B cell (primary cell): ENCODE results near the gene RPL29. TPM values are rescaled to one million over a fixed set of nuclear protein-coding genes. Genes with fewer than 3 reads are reported as not detected.

Experiments used
- ATAC-seq: fragments of 200-7000 bp; cut with Tn5 transposase; one replicate; pipeline ENCODE4 v1.10.0; 2021; ENCODE audit warnings: low read depth, mild to moderate bottlenecking, moderate number of reproducible peaks, moderate library complexity
- CTCF ChIA-PET: fragments of 350-600 bp; sonication (Branson Sonifier 250); formaldehyde crosslinking; loops from one replicate; lab custom pipeline; 2021; ENCODE audit warnings: antibody characterized with exemption, inconsistent platforms; lab: Charles Lee
- POLR2A ChIA-PET: fragments of 350-600 bp; sonication (Branson Sonifier 250); formaldehyde crosslinking; loops from one replicate; lab custom pipeline; 2021; ENCODE audit warnings: antibody characterized with exemption; lab: Charles Lee
- DNase-seq: peaks from one replicate; pipeline ENCODE4 v3.0.0; 2013
- H2AFZ ChIP-seq: 2 replicates; pipeline ENCODE4 v1.6.1; 2012; ENCODE audit warnings: mild to moderate bottlenecking, low read depth, low read length; ENCODE audit not compliant: insufficient read depth, poor library complexity, severe bottlenecking
- H3K27ac ChIP-seq, 2 donors: 1 replicate in 1 of 2; 2 replicates in 1 of 2; pipeline ENCODE4 v1.5.1; 2012 to 2013; ENCODE audit warnings: low read length in 2 of 2, mild to moderate bottlenecking in 2 of 2, moderate library complexity in 1 of 2
- H3K27me3 ChIP-seq, 4 experiments: fragments of 200-600 bp in 1 of 4; sonication (generic) in 1 of 4; replicated peaks in 1 of 4; 1 replicate in 2 of 4; 2 replicates in 2 of 4; pipeline versions ENCODE4 v1.6.1 to v1.7.0; 2013 to 2016; ENCODE audit warnings: low read length in 3 of 4, mild to moderate bottlenecking in 2 of 4, mixed read lengths in 1 of 4, moderate library complexity in 1 of 4; ENCODE audit not compliant: insufficient read depth in 4 of 4, control insufficient read depth in 3 of 4; ENCODE audit errors: control extremely low read depth in 1 of 4
- H3K36me3 ChIP-seq, 2 experiments: replicated peaks in 1 of 2; 1 replicate in 1 of 2; 2 replicates in 1 of 2; pipeline versions ENCODE4 v1.6.1 to v1.7.1; 2013; ENCODE audit warnings: low read length in 1 of 2; ENCODE audit not compliant: insufficient read depth in 2 of 2, control insufficient read depth in 1 of 2; ENCODE audit errors: control extremely low read depth in 1 of 2, extremely low read depth in 1 of 2
- H3K4me1 ChIP-seq, 2 donors: fragments of 200-600 bp in 1 of 2; sonication (generic) in 1 of 2; 1 replicate in 1 of 2; 2 replicates in 1 of 2; pipeline versions ENCODE4 v1.5.1 to v1.6.1; 2013 to 2017; ENCODE audit warnings: low read length in 2 of 2; ENCODE audit not compliant: control insufficient read depth in 2 of 2, insufficient read depth in 2 of 2
- H3K4me2 ChIP-seq: replicated peaks from 2 replicates; pipeline ENCODE3; 2012; ENCODE audit warnings: mild to moderate bottlenecking, low read depth, low read length; ENCODE audit not compliant: poor library complexity, severe bottlenecking
- H3K4me3 ChIP-seq, 5 experiments: fragments of 200-600 bp in 1 of 5; sonication (generic) in 1 of 5; 1 replicate in 3 of 5; 2 replicates in 2 of 5; pipeline versions ENCODE4 v1.5.1 to v1.7.0; 2011 to 2016; ENCODE audit warnings: low read length in 4 of 5, mild to moderate bottlenecking in 4 of 5, low read depth in 2 of 5, control low read depth in 1 of 5, moderate library complexity in 1 of 5; ENCODE audit not compliant: insufficient read depth in 1 of 5; ENCODE audit errors: control extremely low read depth in 1 of 5, extremely low read depth in 1 of 5
- H3K79me2 ChIP-seq: fragments of 200-600 bp; sonication (generic); one replicate; pipeline ENCODE4 v1.6.0; 2016; ENCODE audit warnings: low read length; ENCODE audit not compliant: control insufficient read depth, insufficient read depth
- H3K9ac ChIP-seq: fragments of 200-600 bp; sonication (generic); 2 replicates; pipeline ENCODE4 v1.6.1; 2017; ENCODE audit warnings: mild to moderate bottlenecking, low read length, moderate library complexity
- H3K9me3 ChIP-seq, 3 donors: one replicate each; pipeline versions ENCODE4 v1.6.1 to v1.7.1; 2013; ENCODE audit warnings: low read length in 2 of 3; ENCODE audit not compliant: control insufficient read depth in 2 of 3, insufficient read depth in 1 of 3; ENCODE audit errors: control extremely low read depth in 1 of 3
- H4K20me1 ChIP-seq: 2 replicates; pipeline ENCODE4 v1.6.0; 2012; ENCODE audit warnings: mild to moderate bottlenecking, low read length; ENCODE audit not compliant: insufficient read depth, control insufficient read depth, poor library complexity, severe bottlenecking
- H3K27ac Mint-ChIP-seq: one replicate; pipeline ENCODE4 v1.8.0; 2021; ENCODE audit warnings: mixed read lengths
- H3K27me3 Mint-ChIP-seq: one replicate; pipeline ENCODE4 v1.8.0; 2021; ENCODE audit warnings: mixed read lengths
- H3K4me1 Mint-ChIP-seq: one replicate; pipeline ENCODE4 v1.8.0; 2021; ENCODE audit warnings: mixed read lengths
- H3K4me3 Mint-ChIP-seq: one replicate; pipeline ENCODE4 v1.8.0; 2021; ENCODE audit warnings: mixed read lengths
- H3K9me3 Mint-ChIP-seq: one replicate; pipeline ENCODE4 v1.8.0; 2022; ENCODE audit warnings: mixed read lengths; ENCODE audit not compliant: insufficient read depth
- EZH2 ChIP-seq: IDR thresholded peaks from 2 replicates; pipeline ENCODE4 v1.6.1; 2012; ENCODE audit warnings: borderline replicate concordance, low read depth, mild to moderate bottlenecking, moderate library complexity, low read length; ENCODE audit not compliant: insufficient read depth, poor library complexity, severe bottlenecking
- WGBS: methylation state at CpG from one replicate; pipeline ENCODE4 v1.1.5; 2013; ENCODE audit warnings: missing lambda C conversion rate; ENCODE audit not compliant: insufficient coverage; 5-methylcytosine and 5-hydroxymethylcytosine counted together
- intact Hi-C: fragments of 100-400 bp; cut with micrococcal nuclease; formaldehyde crosslinking; loops from one replicate; pipeline ENCODE4 v1.10.0; 2022
- polyA plus RNA-seq: library from polyadenylated mRNA; depleted of rRNA; stranded (reverse); fragments of >200 nt; gene quantifications from 2 replicates; pipeline ENCODE4 v1.2.3, GENCODE V29; 2012
- total RNA-seq, 2 donors: library from RNA; stranded (reverse); fragments of 120-200 nt in 1 of 2; gene quantifications; 1 replicate in 1 of 2; 2 replicates in 1 of 2; pipeline versions ENCODE4 v1.2.3 to v1.2.4, GENCODE V29; 2013 to 2022
- TF ChIP-seq, protein P1 (sequence below): fragments of 200-600 bp; IDR thresholded peaks from one replicate; pipeline ENCODE4 v1.8.0; 2022; ENCODE audit warnings: antibody characterized with exemption, mild to moderate bottlenecking

RPL29 gene
- total and polyA plus RNA-seq, 2 donors (not counting 1 experiment from before 2014, with no cell fraction given) = 1,552 to 3,787 TPM

GRCh38 chr3:51966016-51966415 is 29.7 kb downstream of the RPL29 start:
- Histone ChIP-seq H3K9me3 (no peaks in the 10 kb centered on the region), H3K27me3 (no peaks in the 10 kb centered on the region), H4K20me1 (no peaks in the 10 kb centered on the region), H3K4me2 (peak overlapping the region; percentile 99), H3K4me3 (no peak overlapping the region), H3K79me2 (peaks cover 4% of the 10 kb centered on the region), H3K36me3 (no peaks in the 10 kb centered on the region), H3K27ac (no peak overlapping the region), H3K9ac (no peak overlapping the region), H3K4me1 (peaks cover 6 to 20% of the 10 kb centered on the region in 2 donors), H2AFZ (no peak overlapping the region)
- ChIA-PET POLR2A (no interaction called here), CTCF (interaction anchor here (0.6 to 2.1 kb wide), 2 partner anchors 8 to 16 kb away, joined by 3 to 8 read pairs; partner anchors contain the start of gene ABHD14B)
- no peaks in the 10 kb centered on the region for H3K27me3 Mint-ChIP-seq
- H3K9me3 Mint-ChIP-seq = no peaks in the 10 kb centered on the region
- TF ChIP-seq, protein P1, sequence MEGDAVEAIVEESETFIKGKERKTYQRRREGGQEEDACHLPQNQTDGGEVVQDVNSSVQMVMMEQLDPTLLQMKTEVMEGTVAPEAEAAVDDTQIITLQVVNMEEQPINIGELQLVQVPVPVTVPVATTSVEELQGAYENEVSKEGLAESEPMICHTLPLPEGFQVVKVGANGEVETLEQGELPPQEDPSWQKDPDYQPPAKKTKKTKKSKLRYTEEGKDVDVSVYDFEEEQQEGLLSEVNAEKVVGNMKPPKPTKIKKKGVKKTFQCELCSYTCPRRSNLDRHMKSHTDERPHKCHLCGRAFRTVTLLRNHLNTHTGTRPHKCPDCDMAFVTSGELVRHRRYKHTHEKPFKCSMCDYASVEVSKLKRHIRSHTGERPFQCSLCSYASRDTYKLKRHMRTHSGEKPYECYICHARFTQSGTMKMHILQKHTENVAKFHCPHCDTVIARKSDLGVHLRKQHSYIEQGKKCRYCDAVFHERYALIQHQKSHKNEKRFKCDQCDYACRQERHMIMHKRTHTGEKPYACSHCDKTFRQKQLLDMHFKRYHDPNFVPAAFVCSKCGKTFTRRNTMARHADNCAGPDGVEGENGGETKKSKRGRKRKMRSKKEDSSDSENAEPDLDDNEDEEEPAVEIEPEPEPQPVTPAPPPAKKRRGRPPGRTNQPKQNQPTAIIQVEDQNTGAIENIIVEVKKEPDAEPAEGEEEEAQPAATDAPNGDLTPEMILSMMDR = no peak
- no peak for TF ChIP-seq EZH2
- H3K27ac Mint-ChIP-seq = no peak overlapping the region
- WGBS = 100% methylated on average over 1 of the region's 2 CpGs
- no peak for ATAC-seq
- intact Hi-C loops = no loop called here
- peaks cover 21% of the 10 kb centered on the region for H3K4me1 Mint-ChIP-seq
- DNase-seq = no peak
- peak overlapping the region; percentile 87 for H3K4me3 Mint-ChIP-seq

DNA sequence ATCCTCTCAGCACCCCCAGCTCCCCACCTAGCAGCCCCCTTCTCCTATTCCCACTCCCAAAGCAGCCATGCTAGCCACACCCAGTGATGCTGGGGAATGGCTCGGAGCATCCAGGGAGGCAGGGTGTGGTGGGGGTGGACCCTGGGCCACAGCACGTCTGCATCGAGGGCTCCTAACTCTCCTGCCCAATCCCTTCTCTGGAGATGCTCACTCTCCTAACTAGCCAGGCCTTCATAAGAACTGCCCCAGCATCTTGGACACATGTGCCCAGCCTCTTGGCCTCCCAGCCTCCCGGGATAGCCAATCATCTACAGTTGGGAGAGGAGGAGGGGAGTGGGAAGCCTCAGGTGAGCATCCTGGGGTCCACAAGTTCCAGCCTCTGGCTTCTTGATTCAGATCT is 31.2 kb downstream of the RPL29 start:
- TF ChIP-seq EZH2 = no peak
- TF ChIP-seq, protein P1 = no peak
- H3K9me3 Mint-ChIP-seq = no peaks in the 10 kb centered on the region
- WGBS = 100% methylated on average over 2 of the region's 4 CpGs
- intact Hi-C loops = no loop called here
- Histone ChIP-seq H3K9me3 (no peaks in the 10 kb centered on the region), H3K4me2 (no peak overlapping the region), H4K20me1 (no peaks in the 10 kb centered on the region), H3K27ac (no peak overlapping the region), H3K4me3 (no peak overlapping the region), H3K36me3 (no peaks in the 10 kb centered on the region), H3K9ac (no peak overlapping the region), H3K79me2 (peaks cover 4% of the 10 kb centered on the region), H3K4me1 (peaks cover 6 to 20% of the 10 kb centered on the region in 2 donors), H2AFZ (no peak overlapping the region), H3K27me3 (no peaks in the 10 kb centered on the region)
- peaks cover 19% of the 10 kb centered on the region for H3K4me1 Mint-ChIP-seq
- no peak for ATAC-seq
- no peak overlapping the region for H3K4me3 Mint-ChIP-seq
- ChIA-PET POLR2A (no interaction called here), CTCF (interaction anchor here (2.1 kb wide), 1 partner anchor 9 kb away, joined by 8 read pairs; the partner anchor contains the start of gene ABHD14B)
- no peak for DNase-seq
- H3K27me3 Mint-ChIP-seq = no peaks in the 10 kb centered on the region
- no peak overlapping the region for H3K27ac Mint-ChIP-seq
